ENCODE data around the gene RBP2. TPM values are rescaled to one million over a fixed set of nuclear protein-coding genes. Genes with fewer than 3 reads are reported as not detected.

Gene RBP2
- polyA plus RNA-seq, 2 of the 4 experiments (the other 2 are of a cell fraction), result not detected

DNA sequence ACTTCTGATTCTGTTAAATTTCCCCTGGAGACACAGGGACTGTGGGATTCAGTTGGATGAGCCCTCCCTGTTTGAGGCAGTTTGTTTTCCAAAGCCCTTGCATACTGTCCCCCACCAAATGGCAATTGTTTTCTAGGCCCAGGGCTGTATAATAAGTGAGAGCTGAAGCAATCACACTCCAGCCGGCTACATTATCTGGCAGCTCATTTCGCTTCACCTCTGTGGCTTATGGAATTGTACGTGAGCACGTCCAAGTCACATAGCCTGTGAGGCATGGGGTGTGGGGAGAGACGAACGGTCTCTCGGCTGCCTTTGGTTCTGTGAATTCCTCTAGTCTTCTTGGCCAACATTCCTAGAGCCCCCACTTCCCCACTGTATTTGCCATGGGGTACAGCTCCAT, 10.7 kb downstream of the RBP2 start:
- 17% methylated on average over 1 of the region's 7 CpGs for whole genome bisulfite sequencing (ENCODE audit: missing lambda C conversion rate)
- CTCF ChIA-PET, result no interaction called here
- H3K9me3 ChIP-seq, result no peaks in the 10 kb centered on the region
- DNase-seq (ENCODE audit: low read depth in 1 of 2, low spot score in 1 of 2) (no peak), ATAC-seq (no peak), FAIRE-seq (no peak)
- POLR2A ChIA-PET, result no interaction called here
- no peak overlapping the region for H3K4me3 ChIP-seq
- no peak overlapping the region for H3K4me2 ChIP-seq
- no peak overlapping the region for H3K27ac ChIP-seq
- no peaks in the 10 kb centered on the region for H3K4me1 ChIP-seq
- TF ChIP-seq EHMT2 (IDR thresholded peaks at IDR 0.05; ENCODE audit: low read depth), result no peak
- TF ChIP-seq ELK1 (IDR thresholded peaks at IDR 0.05; ENCODE audit: low read depth, low read length), result no peak
- TF ChIP-seq JUNB (IDR thresholded peaks at IDR 0.05), result no peak
- TF ChIP-seq HES2 (IDR thresholded peaks at IDR 0.05), result no peak
- no peak for TF ChIP-seq HDAC2 (IDR thresholded peaks at IDR 0.05)
- TF ChIP-seq ESRRA (IDR thresholded peaks at IDR 0.05; ENCODE audit: borderline replicate concordance, low read length), result no peak
- no peak for TF ChIP-seq USF2 (IDR thresholded peaks at IDR 0.05)

DNA sequence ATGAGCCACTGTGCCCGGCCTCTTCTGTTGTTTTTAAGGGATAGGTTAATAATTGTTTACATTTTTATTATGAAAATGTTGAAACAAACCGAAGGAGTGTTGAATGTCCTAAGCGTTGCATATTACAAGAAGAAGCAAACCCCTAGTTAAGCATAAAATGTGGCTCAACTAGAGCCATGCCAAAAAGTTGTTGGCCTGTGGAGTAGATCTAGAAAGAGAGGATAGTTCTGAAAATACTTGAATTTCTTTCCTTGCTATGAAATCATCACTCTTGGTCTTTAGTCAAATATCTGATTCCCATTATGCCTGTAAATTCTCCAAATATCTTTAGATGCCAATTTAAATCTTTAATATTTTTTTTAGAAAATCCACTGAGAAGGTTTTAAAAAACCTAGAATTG, 12.8 kb downstream of the RBP2 start:
- H3K27ac ChIP-seq, result no peak overlapping the region
- no peaks in the 10 kb centered on the region for H3K4me1 ChIP-seq
- FAIRE-seq, result no peak
- WGBS (ENCODE audit: missing lambda C conversion rate), result 55% methylated on average over 3 of the region's 3 CpGs
- no peak overlapping the region for H3K4me3 ChIP-seq
- ChIA-PET CTCF (interaction anchor here (0.6 kb wide), 1 partner anchor 37 kb away, joined by 3 read pairs; no protein-coding TSS in a partner anchor), POLR2A (no interaction called here)
- TF ChIP-seq FOXS1 (CRISPR knock-in tag; IDR thresholded peaks at IDR 0.05) (no peak), USF2 (IDR thresholded peaks at IDR 0.05) (no peak)
- no peaks in the 10 kb centered on the region for H3K9me3 ChIP-seq
- no peak overlapping the region for H3K4me2 ChIP-seq
- DNase-seq (ENCODE audit: low read depth in 1 of 2, low spot score in 1 of 2), result no peak
- no peak for ATAC-seq

- ChIA-PET POLR2A (no interaction called here), CTCF (interaction anchor here (0.7 kb wide), 1 partner anchor 212 kb away, joined by 3 read pairs; no protein-coding TSS in a partner anchor)
- FAIRE-seq, result no peak
- no peak for ATAC-seq
- no peak for DNase-seq (ENCODE audit: low read depth in 1 of 2, low spot score in 1 of 2)
- H3K9me3 ChIP-seq, result no peaks in the 10 kb centered on the region
- no peak overlapping the region for H3K27ac ChIP-seq
- WGBS (ENCODE audit: missing lambda C conversion rate), result 63% methylated on average over 1 of the region's 2 CpGs
- no peaks in the 10 kb centered on the region for H3K4me1 ChIP-seq
- H3K4me3 ChIP-seq, result no peak overlapping the region
- H3K4me2 ChIP-seq, result no peak overlapping the region
- TF ChIP-seq FOSL2 (IDR thresholded peaks at IDR 0.05) (no peak), FOSL2 (CRISPR knock-in tag; IDR thresholded peaks at IDR 0.05) (no peak), MAZ (IDR thresholded peaks at IDR 0.05; ENCODE audit: borderline replicate concordance, low read depth, low read length) (no peak), POLR2A (IDR thresholded peaks at IDR 0.05; ENCODE audit: low read length) (no peak), EP300 (IDR thresholded peaks at IDR 0.05) (no peak), ELK1 (IDR thresholded peaks at IDR 0.05; ENCODE audit: low read depth, low read length) (no peak), PHF8 (IDR thresholded peaks at IDR 0.05; ENCODE audit: borderline replicate concordance, low read depth) (no peak), HES2 (IDR thresholded peaks at IDR 0.05) (no peak), SMC3 (IDR thresholded peaks at IDR 0.05) (no peak), HDAC2 (IDR thresholded peaks at IDR 0.05) (no peak), MAX (IDR thresholded peaks at IDR 0.05) (no peak)
- TF ChIP-seq, protein P1, sequence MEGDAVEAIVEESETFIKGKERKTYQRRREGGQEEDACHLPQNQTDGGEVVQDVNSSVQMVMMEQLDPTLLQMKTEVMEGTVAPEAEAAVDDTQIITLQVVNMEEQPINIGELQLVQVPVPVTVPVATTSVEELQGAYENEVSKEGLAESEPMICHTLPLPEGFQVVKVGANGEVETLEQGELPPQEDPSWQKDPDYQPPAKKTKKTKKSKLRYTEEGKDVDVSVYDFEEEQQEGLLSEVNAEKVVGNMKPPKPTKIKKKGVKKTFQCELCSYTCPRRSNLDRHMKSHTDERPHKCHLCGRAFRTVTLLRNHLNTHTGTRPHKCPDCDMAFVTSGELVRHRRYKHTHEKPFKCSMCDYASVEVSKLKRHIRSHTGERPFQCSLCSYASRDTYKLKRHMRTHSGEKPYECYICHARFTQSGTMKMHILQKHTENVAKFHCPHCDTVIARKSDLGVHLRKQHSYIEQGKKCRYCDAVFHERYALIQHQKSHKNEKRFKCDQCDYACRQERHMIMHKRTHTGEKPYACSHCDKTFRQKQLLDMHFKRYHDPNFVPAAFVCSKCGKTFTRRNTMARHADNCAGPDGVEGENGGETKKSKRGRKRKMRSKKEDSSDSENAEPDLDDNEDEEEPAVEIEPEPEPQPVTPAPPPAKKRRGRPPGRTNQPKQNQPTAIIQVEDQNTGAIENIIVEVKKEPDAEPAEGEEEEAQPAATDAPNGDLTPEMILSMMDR (IDR thresholded peaks at IDR 0.05), result no peak
- TF ChIP-seq, protein P2, sequence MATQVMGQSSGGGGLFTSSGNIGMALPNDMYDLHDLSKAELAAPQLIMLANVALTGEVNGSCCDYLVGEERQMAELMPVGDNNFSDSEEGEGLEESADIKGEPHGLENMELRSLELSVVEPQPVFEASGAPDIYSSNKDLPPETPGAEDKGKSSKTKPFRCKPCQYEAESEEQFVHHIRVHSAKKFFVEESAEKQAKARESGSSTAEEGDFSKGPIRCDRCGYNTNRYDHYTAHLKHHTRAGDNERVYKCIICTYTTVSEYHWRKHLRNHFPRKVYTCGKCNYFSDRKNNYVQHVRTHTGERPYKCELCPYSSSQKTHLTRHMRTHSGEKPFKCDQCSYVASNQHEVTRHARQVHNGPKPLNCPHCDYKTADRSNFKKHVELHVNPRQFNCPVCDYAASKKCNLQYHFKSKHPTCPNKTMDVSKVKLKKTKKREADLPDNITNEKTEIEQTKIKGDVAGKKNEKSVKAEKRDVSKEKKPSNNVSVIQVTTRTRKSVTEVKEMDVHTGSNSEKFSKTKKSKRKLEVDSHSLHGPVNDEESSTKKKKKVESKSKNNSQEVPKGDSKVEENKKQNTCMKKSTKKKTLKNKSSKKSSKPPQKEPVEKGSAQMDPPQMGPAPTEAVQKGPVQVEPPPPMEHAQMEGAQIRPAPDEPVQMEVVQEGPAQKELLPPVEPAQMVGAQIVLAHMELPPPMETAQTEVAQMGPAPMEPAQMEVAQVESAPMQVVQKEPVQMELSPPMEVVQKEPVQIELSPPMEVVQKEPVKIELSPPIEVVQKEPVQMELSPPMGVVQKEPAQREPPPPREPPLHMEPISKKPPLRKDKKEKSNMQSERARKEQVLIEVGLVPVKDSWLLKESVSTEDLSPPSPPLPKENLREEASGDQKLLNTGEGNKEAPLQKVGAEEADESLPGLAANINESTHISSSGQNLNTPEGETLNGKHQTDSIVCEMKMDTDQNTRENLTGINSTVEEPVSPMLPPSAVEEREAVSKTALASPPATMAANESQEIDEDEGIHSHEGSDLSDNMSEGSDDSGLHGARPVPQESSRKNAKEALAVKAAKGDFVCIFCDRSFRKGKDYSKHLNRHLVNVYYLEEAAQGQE (IDR thresholded peaks at IDR 0.05), result no peak
- TF ChIP-seq, protein P3, sequence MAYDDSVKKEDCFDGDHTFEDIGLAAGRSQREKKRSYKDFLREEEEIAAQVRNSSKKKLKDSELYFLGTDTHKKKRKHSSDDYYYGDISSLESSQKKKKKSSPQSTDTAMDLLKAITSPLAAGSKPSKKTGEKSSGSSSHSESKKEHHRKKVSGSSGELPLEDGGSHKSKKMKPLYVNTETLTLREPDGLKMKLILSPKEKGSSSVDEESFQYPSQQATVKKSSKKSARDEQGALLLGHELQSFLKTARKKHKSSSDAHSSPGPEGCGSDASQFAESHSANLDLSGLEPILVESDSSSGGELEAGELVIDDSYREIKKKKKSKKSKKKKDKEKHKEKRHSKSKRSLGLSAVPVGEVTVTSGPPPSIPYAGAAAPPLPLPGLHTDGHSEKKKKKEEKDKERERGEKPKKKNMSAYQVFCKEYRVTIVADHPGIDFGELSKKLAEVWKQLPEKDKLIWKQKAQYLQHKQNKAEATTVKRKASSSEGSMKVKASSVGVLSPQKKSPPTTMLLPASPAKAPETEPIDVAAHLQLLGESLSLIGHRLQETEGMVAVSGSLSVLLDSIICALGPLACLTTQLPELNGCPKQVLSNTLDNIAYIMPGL (CRISPR knock-in tag; IDR thresholded peaks at IDR 0.05; ENCODE audit: borderline replicate concordance), result no peak
Observed at GRCh38 chr3:139460529-139460928, 15.8 kb downstream of the RBP2 start.
